ENCODE data around the gene PLEKHG5. TPM values are rescaled to one million over a fixed set of nuclear protein-coding genes. Genes with fewer than 3 reads are reported as not detected.

PLEKHG5 gene
- total RNA-seq, 1 experiment from 2014 or later, result 32.3 TPM

DNA sequence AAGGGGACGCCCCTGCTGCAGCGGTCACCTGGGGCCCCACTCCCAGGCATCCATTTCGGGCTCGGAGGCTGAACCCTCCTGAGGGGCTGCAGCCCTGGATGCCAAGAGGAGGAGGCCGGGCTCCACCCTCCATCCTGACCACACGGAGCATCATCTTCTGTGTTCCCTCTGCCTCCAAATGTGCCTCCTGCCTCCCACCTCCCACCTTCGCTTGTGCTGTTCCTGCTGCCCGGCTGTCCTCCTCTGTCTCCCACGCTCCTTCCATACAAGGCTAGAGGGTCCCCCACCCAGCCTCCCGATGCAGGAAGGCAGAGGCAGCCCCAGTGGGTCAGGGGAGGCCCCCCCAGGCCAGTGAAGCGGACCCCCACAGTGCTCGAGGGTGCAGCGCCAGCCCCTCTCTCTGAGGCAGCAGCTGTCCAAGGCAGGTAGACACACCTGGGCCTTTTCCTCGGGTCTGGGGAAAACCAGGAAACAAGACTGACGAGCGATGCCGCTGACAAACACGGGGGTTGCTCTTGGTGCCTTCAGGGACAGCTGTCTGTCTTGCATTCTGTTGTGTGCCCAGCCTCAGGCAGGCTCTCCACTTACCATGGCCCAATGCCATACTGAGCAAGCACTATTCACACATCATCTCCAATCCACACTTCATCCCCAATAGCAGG lies 16.8 kb upstream of the PLEKHG5 start:
- Mint-ChIP-seq H3K9me3 (ENCODE audit: unreplicated experiment) (no peaks in the 10 kb centered on the region), H3K36me3 (ENCODE audit: insufficient read depth, unreplicated experiment) (no peaks in the 10 kb centered on the region), H3K4me3 (ENCODE audit: unreplicated experiment) (no peak overlapping the region), H3K27ac (ENCODE audit: low read depth, unreplicated experiment) (no peak overlapping the region), H3K4me1 (ENCODE audit: insufficient read depth, unreplicated experiment) (no peaks in the 10 kb centered on the region), H3K27me3 (ENCODE audit: insufficient read depth, unreplicated experiment) (no peaks in the 10 kb centered on the region)
- POLR2A ChIA-PET, result interaction anchor here (0.7 kb wide), 1 partner anchor 10 kb away, joined by 3 read pairs; no protein-coding TSS in a partner anchor
- CTCF ChIA-PET, result no interaction called here
- DNase-seq (ENCODE audit: unreplicated experiment), result no peak
- intact Hi-C loops (cut with micrococcal nuclease), result no loop called here
- TF ChIP-seq, protein P1, sequence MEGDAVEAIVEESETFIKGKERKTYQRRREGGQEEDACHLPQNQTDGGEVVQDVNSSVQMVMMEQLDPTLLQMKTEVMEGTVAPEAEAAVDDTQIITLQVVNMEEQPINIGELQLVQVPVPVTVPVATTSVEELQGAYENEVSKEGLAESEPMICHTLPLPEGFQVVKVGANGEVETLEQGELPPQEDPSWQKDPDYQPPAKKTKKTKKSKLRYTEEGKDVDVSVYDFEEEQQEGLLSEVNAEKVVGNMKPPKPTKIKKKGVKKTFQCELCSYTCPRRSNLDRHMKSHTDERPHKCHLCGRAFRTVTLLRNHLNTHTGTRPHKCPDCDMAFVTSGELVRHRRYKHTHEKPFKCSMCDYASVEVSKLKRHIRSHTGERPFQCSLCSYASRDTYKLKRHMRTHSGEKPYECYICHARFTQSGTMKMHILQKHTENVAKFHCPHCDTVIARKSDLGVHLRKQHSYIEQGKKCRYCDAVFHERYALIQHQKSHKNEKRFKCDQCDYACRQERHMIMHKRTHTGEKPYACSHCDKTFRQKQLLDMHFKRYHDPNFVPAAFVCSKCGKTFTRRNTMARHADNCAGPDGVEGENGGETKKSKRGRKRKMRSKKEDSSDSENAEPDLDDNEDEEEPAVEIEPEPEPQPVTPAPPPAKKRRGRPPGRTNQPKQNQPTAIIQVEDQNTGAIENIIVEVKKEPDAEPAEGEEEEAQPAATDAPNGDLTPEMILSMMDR (IDR thresholded peaks at IDR 0.05; ENCODE audit: unreplicated experiment), result no peak
- BruUV-seq (replicated peaks), result no TSS peak

DNA sequence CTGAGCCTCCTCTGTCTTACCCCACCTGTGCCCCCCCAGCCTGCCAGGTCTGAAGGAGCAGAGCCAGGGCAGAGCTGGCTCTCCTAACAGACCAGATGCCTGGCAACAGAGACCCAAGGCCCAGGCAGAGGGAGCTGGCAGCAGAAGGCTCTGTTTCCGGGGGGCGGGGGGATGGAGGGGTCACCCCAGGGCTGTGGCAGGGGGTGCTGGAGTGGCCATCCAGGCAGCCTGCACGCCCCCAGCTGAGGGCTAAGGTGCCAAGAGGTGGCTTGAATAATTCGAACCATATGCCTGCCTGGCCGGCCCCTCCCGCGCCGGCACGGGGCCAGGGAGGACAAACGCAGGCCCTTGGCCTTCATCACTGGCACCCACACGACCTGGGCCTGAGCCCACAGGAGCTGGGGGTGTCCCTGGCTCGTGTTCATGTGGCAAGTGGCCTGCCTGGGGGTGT lies 16.0 kb upstream of the PLEKHG5 start:
- TF ChIP-seq, protein P1 (IDR thresholded peaks at IDR 0.05; ENCODE audit: unreplicated experiment), result no peak
- no peaks in the 10 kb centered on the region for H3K27me3 Mint-ChIP-seq (ENCODE audit: insufficient read depth, unreplicated experiment)
- no peak overlapping the region for H3K4me3 Mint-ChIP-seq (ENCODE audit: unreplicated experiment)
- no peak for DNase-seq (ENCODE audit: unreplicated experiment)
- H3K27ac Mint-ChIP-seq (ENCODE audit: low read depth, unreplicated experiment), result no peak overlapping the region
- intact Hi-C loops (cut with micrococcal nuclease), result no loop called here
- H3K4me1 Mint-ChIP-seq (ENCODE audit: insufficient read depth, unreplicated experiment), result no peaks in the 10 kb centered on the region
- no TSS peak for BruUV-seq (replicated peaks)
- POLR2A ChIA-PET, result interaction anchor here (0.7 kb wide), 1 partner anchor 17 kb away, joined by 3 read pairs; no protein-coding TSS in a partner anchor
- H3K36me3 Mint-ChIP-seq (ENCODE audit: insufficient read depth, unreplicated experiment), result no peaks in the 10 kb centered on the region
- CTCF ChIA-PET, result no interaction called here
- no peaks in the 10 kb centered on the region for H3K9me3 Mint-ChIP-seq (ENCODE audit: unreplicated experiment)

DNA sequence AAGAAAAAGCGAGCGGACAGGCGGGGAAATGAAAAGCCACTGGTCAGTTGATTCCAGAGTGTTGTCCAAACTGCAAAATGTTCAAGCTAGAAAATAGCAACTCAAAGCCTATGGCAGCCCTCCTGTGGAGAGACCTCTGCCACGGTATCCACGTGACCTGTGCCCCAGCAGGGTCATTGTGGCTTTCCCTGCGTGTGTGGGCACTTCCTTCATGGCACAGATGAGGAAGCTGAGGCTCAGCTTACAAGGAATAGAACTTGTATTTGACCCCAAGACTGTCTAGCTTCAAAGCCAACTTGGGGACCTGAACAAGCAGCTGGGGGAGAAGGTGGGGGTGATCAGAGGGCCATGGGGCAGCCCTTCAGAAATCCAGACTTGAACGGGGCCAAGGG lies 15.6 kb upstream of the PLEKHG5 start:
- CTCF ChIA-PET, result interaction anchor here (0.5 kb wide), 1 partner anchor 260 kb away, joined by 3 read pairs; no protein-coding TSS in a partner anchor
- no TSS peak for BruUV-seq (replicated peaks)
- no peak overlapping the region for H3K27ac Mint-ChIP-seq (ENCODE audit: low read depth, unreplicated experiment)
- H3K4me3 Mint-ChIP-seq (ENCODE audit: unreplicated experiment), result no peak overlapping the region
- H3K9me3 Mint-ChIP-seq (ENCODE audit: unreplicated experiment), result no peaks in the 10 kb centered on the region
- no peaks in the 10 kb centered on the region for H3K36me3 Mint-ChIP-seq (ENCODE audit: insufficient read depth, unreplicated experiment)
- no peak for DNase-seq (ENCODE audit: unreplicated experiment)
- TF ChIP-seq, protein P1 (IDR thresholded peaks at IDR 0.05; ENCODE audit: unreplicated experiment), result no peak
- H3K27me3 Mint-ChIP-seq (ENCODE audit: insufficient read depth, unreplicated experiment), result no peaks in the 10 kb centered on the region
- POLR2A ChIA-PET, result interaction anchor here (0.7 kb wide), 1 partner anchor 17 kb away, joined by 3 read pairs; no protein-coding TSS in a partner anchor
- H3K4me1 Mint-ChIP-seq (ENCODE audit: insufficient read depth, unreplicated experiment), result no peaks in the 10 kb centered on the region
- intact Hi-C loops (cut with micrococcal nuclease), result no loop called here

DNA sequence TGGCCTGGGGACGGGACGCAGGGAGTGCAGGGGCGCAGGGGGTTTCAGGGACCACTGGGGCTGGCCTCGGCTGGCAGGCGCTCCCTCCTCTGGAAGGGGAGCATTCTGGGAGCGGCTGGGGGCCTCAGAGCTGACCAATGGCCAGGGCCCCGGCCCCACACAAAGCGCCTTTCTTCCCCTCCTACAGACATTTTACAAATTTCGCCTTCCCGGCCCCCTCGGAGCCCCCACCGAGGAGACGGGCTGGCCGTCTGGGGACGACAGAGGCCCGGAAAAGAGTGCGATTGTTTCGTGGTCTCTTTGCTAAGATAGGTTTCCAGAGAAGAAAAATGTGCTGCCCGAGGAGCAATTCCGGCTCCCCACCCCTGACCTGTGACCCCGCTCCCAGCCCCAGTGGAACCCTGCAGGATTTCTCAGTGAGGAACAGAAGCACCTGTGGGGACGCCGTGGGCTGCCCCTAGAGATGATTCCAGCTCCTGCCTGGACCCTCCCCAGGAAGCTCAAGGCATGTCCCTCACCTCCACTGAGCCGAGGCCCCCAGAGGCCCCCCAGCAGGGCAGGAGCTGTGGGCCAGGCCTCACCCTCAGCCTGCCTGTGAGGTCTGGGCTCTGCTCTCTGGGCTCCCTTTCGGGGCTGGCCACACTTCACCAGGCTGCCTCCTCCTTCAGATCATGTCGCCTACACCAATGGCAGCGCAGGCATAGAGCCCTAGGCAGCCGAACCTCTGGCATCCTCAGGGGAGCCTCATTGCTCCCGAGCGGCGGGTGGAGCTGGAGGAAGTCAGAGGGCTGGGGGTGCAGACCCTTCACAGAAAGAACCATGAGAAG lies 15.0 kb upstream of the PLEKHG5 start:
- ChIA-PET CTCF (interaction anchor here (0.5 kb wide), 1 partner anchor 259 kb away, joined by 3 read pairs; no protein-coding TSS in a partner anchor), POLR2A (interaction anchor here (1.3 kb wide), 1 partner anchor 15 kb away, joined by 3 read pairs; no protein-coding TSS in a partner anchor)
- BruUV-seq (replicated peaks), result no TSS peak
- Mint-ChIP-seq H3K9me3 (ENCODE audit: unreplicated experiment) (no peaks in the 10 kb centered on the region), H3K27ac (ENCODE audit: low read depth, unreplicated experiment) (no peak overlapping the region), H3K4me3 (ENCODE audit: unreplicated experiment) (no peak overlapping the region), H3K36me3 (ENCODE audit: insufficient read depth, unreplicated experiment) (no peaks in the 10 kb centered on the region), H3K27me3 (ENCODE audit: insufficient read depth, unreplicated experiment) (no peaks in the 10 kb centered on the region), H3K4me1 (ENCODE audit: insufficient read depth, unreplicated experiment) (peaks cover 2% of the 10 kb centered on the region)
- DNase-seq (ENCODE audit: unreplicated experiment), result no peak
- TF ChIP-seq, protein P1 (IDR thresholded peaks at IDR 0.05; ENCODE audit: unreplicated experiment), result no peak
- intact Hi-C loops (cut with micrococcal nuclease), result no loop called here
